GM12864 (cell line): ENCODE data around the gene NPPC.

Experiments used
- DNase-seq: peaks from one replicate; pipeline ENCODE4 v3.0.0-alpha.2; 2011; ENCODE audit warnings: low read depth
- H3K4me3 ChIP-seq: 2 replicates; pipeline ENCODE4 v1.5.1; 2011; ENCODE audit warnings: mild to moderate bottlenecking, low read depth, low read length, control low read depth
- TF ChIP-seq, protein P1 (sequence below): IDR thresholded peaks from 2 replicates; pipeline ENCODE4 v1.5.1; 2011; ENCODE audit warnings: low read depth, mild to moderate bottlenecking, moderate library complexity, low read length, control low read depth, inconsistent platforms; ENCODE audit errors: missing control alignments

Gene NPPC

DNA sequence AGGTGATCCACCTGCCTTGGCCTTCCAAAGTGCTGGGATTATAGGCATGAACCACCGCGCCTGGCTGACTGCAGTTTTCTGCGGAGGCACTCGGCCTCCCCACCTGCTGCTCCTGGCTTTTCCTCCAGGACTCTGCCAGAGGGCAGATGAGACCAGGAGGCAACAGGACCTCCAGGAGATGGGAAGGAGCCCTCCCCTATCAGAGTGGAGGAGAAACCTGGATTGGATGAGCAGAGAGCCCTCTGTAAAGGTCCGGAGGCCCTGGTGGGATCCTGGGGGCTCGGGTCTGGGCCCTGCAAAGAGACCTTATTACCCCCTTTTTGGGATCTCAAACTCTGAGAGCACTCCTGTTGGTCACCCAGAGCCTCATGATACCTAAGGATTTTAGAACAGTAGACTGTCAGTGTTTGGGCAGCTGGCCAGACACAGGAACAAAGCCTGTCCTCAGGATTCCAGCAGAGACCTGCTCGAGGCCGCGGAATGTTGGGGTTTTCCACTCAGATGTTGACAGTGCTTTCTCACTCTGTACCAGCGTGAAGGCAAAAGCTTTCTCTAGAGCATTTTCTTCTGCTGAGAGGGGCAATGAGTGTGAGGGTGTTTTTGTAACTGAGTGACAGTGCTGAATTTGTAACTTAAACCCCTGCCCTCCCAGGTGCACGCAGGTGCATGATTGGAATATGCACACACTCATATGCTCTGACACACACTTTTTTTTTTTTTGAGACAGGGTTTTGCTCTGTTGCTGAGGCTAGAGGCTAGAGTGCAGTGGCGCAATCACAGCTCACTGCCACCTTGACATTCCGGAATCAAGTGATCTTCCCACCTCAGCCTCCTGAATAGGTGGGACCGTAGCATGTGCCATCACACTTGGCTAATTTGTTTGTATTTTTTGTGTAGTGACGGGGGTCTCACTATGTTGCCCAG is 48.4 kb downstream of the NPPC start:
- DNase-seq: no peak
- TF ChIP-seq, protein P1, sequence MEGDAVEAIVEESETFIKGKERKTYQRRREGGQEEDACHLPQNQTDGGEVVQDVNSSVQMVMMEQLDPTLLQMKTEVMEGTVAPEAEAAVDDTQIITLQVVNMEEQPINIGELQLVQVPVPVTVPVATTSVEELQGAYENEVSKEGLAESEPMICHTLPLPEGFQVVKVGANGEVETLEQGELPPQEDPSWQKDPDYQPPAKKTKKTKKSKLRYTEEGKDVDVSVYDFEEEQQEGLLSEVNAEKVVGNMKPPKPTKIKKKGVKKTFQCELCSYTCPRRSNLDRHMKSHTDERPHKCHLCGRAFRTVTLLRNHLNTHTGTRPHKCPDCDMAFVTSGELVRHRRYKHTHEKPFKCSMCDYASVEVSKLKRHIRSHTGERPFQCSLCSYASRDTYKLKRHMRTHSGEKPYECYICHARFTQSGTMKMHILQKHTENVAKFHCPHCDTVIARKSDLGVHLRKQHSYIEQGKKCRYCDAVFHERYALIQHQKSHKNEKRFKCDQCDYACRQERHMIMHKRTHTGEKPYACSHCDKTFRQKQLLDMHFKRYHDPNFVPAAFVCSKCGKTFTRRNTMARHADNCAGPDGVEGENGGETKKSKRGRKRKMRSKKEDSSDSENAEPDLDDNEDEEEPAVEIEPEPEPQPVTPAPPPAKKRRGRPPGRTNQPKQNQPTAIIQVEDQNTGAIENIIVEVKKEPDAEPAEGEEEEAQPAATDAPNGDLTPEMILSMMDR: no peak
- H3K4me3 ChIP-seq: no peak overlapping the region

DNA sequence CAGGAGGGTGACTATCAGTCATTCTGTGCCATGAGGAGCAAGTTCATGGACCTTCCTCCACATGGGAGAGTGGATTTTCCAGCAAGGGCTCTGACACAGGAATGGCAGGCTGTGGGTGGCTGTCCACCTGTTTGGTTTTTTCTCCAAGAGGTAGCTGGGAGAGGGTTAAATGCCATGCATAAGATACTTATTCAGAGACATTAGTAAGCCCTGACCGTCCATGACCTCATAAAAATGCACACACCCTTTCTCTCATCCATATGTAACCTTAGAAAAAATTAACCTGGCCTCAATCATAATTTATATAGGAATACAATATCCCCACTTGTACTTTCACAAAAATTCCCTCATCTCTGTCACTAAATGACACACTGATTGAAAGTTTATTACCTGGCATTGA is 51.3 kb downstream of the NPPC start:
- no peak overlapping the region for H3K4me3 ChIP-seq
- DNase-seq: no peak
- TF ChIP-seq, protein P1: no peak
